GM21717 (cell line): ENCODE data around the gene MCEE.
"Not testable (repeated sequence)": the region's sequence is repeated elsewhere in the genome, so short reads cannot be mapped to it uniquely, and the experiment has no call there.

Source experiments
- ATAC-seq: cut with Tn5 transposase; IDR thresholded peaks from one replicate; pipeline ENCODE4 v1.9.1; 2021; ENCODE audit warnings: mild to moderate bottlenecking, moderate library complexity; ENCODE audit not compliant: unreplicated experiment

Gene MCEE

DNA sequence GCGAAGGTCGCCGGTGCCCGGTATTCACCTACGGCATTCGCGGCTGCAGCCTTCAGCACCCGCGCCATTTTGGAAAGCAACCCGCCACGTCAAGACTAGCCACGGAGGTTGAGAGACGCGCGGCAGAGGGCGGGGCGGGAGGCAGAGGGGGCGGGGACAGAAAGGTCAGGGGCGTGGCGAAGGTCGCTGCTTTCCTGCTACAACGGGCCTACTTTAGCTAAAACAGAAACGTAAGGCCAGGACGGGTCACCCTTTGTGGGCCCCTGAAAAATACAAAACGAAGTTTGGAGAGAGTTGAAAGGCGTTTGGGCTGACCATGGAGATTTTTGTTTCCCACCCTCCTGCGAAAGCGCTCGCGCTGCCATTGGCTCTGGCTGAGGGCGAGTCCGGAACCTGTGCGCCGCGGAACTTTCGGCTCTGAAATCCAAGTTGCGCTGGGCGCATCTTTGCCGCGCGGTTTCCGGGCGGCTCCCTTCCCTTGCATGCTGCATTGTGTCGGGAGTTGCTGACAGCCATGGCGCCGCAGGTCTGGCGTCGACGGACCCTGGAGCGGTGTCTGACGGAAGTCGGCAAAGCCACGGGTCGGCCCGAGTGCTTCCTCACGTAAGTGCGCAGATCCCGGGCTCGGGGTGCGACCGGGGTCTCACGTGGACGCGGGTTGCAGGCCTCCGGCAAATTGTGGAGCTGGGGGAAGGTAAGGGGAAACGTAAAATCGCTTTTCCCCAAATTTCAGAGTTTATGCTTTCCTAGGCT is at the start of gene MCEE, which contains the start of gene MPHOSPH10:
MCEE (minus strand) TSS at position 78 of the 753 bp plus-strand sequence; CDS start at position 68, 10 bp downstream.
MPHOSPH10 (plus strand) TSS at position 483 of the 753 bp plus-strand sequence; CDS start at position 515, 32 bp downstream.
- ATAC-seq: peak; percentile 92

DNA sequence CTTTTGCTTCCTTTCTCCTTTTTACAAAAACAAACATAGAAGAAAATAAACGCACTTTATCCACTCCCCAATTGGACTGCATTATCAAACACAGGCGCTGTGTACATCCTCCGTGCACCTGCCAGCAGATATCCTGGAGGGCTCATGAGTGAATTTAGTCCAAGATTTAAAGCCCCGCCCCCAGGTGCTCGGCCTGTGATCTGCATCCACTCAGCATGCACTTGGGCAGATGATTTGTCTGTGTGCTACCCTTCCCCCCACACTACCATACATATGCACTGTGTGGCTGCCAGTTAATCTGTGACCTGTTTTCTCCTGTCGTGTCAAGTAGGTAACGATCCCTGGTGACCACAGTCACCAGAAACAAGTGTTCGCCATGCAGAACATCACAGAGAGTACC is 48.8 kb upstream of the MCEE start:
- ATAC-seq: not testable (repeated sequence)

DNA sequence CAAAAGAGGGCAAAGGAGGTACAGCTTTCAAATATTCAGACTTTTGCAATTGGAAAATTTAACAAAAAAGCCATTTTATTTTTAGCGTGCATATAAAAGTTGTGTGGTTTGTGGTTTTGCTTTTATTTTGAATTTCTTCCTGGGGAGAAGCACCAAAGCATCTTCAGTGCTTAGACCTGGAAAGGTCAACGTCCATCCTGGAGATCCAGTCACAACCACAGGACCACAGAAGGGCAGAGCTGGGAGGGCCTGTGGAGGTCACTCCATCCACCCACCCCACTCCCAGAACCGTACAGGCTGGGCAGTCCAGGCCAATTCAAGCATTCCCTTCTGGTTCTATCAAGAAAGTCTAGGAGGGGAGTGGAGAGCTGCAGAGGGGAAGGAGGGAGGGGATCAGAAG is 44.2 kb upstream of the MCEE start:
- no peak for ATAC-seq

DNA sequence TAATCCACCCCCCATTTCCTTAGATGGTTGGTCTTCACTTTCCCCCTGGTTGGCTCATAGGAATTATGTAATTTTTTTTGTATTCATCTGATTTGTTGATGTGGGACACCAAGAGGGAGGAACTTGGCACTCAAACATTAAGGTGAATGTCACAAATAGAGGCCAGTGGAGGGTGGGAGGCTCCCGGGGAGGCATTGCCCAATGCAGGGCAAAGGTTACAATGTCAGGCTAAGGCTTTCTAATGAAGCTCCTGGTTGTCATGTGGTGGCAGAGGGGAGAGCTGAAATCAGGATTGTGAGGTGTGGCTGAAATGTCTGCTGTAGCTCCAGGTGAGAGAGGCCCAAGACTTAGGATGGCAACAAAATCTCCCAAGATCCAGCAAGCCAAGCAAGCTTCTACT is 43.1 kb upstream of the MCEE start:
- ATAC-seq: no peak

DNA sequence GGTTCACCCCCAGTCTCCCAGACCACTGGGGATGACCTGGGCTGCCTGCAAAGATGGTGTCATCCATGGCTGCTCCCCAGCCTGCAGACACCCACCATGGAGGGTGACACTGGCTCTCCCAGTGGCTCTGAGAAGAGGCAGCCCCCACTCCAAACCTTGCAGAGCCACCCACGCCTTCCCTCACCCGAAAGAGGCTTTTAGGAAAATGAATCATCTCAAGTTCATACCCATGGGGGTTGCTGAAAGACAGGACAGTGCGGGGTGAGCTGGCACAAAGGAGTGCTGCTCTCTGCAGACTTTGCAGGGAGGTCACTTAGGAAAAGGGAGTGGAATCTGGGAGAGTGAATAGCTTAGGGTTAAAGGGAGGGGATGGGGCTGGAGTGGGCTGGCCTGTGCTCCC is 36.8 kb upstream of the MCEE start:
- ATAC-seq: no peak

DNA sequence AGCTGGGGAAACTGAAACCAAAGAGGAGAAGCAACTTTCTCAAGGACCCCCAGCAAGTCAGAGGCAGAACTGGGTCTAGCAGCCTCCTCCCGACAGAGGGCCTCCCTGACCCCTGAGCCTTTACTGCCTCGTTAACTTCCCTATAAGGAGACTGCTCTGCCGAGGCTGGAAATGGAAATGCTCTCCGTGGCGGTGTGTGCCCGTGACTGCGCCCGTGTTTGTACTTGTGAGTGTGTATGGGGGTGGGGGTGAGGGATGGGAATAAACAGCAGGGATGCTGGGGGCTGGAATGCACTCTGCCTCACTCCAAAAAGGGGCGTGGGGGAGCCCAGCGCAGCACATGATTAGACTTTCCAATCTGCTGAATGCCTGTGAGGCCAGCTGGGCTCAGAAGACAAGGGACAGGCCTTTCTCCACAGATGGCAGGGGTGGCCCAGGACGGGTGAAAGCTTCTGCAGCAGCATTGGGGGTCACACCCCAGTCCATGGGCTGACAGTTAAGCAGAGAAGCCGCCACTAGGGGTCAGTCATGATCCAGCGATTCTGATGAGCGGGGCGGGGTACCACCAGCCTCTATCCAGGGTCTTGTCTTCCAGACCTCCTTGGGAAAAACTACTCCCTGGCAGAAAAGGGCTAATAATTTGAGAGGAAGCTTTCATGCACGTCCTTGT is 27.2 kb upstream of the MCEE start:
- no peak for ATAC-seq

DNA sequence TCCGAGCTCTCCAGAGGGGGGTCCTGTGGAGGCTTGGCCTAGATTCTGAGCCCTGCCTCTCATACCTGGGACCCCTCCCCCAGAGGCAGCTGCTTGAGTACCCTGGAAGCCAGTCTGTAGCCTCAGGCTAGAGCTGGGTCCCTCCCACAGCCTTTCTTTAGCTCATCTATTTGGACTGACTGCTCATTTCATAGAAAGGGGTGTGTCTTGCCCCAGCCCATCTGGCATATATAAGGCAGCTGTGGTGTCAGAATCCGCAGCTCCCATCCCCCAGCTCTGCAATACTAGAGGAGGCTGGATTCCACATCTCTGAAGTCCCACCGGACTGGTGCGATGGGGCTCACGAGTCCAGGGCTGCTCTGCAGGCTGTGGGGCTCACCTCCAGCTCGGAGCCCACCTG is 26.5 kb upstream of the MCEE start:
- ATAC-seq: no peak

DNA sequence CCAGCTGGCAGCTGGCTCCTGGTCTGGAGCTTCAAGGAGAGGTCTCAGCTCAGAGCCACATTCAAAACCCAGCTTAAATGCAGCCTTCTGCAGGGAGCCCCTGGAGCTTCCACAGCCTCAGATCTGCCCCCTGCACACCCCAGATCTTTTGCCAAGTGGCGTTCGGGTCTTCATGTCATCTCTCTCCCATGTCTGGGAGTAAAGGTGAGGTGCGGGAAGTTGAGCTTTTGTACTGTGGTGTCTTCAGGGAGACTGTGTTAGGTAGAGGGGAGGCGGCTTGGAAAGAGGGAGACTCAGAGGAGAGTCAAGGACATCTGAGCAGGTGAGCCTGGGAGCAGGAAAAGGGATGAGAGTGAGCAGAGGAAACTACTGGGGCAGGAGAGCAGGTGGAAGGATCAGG is 25.8 kb upstream of the MCEE start:
- no peak for ATAC-seq

DNA sequence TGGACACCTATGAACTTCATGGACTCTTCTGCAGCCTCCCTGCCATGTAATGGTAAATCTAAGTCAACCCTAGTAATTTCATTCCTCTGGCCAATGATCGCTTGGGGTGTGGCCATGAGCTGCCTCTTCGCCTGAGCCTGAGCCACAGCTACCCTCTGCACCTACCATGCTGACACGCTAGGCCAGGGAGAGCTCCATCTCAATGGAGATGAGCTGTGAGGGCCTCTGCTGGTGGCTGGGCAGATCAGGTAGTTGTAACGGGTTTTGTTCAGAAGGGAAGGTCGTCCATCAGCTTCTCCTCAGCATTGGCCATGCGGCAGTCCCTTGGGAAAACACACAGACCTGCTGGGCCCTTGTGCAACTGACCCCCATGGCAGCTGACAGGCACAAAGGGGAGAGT is 24.8 kb upstream of the MCEE start:
- ATAC-seq: peak; percentile 63

DNA sequence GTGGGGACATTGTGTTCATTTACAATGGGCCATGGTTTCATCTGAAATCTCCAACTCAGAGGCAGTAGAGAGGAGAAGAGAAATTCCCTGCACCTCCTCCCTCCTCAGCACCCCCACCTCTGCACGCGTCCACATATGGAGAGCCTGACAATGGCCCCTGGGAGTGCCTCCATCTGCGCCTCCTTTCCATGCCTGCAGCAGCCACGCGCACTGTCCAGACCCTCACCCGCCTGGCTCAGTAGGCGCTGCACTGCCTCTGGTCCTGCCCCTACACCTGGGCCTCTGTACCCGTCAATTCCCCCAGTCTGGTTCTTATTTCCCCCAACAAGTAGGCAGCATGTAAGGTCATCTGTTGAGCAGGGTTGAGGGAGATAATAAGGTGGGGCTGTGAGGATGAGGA is 24.2 kb upstream of the MCEE start:
- ATAC-seq: no peak

DNA sequence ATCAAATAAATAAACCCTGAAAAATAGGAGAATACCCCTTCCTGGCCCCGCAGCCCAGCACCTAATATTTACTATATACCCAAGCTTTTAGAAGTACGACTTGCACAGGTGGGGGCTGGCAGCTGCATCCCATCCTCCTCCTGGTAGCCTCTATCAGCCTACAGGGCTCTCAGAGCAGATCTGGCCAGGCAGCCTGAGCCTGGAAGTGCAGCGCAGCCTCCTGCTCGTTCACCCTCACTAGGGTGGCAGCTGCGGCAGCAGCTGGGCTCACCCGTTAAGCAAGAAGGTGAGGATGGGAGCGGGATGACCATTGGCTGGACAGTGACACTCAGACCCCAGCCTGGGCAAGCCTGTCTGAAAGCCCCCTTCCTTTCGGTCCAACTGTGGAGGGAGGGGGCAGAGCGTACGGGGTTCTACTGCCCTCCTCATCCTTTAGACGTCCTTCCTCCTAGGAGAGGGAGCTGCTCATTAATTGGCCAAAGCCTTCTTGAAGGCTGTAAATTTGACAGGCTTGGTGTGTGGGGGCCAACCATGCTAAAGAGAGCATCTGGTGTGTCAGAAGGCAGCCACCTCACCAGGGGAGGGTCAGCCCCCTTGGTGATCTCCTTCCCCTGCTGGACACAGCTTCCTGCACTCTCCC is 23.7 kb upstream of the MCEE start:
- no peak for ATAC-seq

DNA sequence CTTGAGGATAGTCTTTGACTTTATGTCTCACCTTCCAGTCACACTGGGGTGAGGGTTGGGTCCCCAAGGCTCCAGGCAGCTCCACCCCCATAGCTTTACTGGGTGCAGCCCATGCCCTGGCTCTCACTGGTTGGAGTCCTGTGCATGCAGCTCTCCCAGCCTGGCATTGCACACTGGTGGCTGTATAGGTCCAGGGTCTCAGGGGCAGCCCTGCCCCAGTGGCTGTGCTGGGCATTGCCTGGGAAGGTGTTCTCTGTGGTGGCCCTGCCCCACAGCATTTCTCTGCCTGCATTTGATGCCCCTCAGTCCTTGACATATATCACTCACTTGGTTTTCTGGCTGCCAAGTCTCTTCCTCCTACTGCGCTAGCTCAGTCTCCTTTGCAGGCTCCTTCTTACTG is 21.6 kb upstream of the MCEE start:
- ATAC-seq: no peak

DNA sequence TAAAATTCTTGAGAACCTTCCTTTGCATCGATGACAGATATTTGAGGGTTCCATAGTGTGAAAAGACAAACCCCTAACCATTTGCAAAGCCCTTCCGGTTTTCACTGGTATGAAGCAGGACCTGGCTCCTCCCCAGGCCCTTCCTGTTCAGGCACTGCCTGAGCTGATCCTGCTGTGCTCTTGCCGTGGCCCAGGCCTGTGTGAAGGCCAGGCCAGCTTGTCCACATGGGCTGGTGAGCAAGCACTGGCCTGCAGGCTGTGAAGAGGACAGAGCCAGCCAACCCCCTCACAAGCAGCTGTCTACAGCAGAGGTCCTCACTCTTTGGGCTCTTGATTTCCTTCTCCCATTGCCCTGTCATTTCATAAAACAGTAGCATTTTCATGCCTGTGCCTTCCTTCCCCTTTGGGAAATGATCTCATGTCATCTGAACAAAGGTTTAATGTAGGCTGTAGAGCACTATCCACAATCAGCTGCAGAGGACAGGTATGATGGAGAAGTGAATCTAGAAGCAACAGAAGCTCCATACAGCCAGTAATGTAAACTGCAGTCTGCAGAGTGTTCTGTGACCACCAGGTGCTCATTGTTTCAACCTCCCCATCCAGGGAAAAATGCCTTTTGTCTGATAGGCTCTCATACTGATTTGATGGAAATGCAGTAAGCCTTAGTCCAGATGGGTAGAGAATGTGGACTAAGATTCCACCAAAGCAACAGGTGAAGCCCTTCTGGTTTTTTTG is 20.2 kb upstream of the MCEE start:
- ATAC-seq: no peak

DNA sequence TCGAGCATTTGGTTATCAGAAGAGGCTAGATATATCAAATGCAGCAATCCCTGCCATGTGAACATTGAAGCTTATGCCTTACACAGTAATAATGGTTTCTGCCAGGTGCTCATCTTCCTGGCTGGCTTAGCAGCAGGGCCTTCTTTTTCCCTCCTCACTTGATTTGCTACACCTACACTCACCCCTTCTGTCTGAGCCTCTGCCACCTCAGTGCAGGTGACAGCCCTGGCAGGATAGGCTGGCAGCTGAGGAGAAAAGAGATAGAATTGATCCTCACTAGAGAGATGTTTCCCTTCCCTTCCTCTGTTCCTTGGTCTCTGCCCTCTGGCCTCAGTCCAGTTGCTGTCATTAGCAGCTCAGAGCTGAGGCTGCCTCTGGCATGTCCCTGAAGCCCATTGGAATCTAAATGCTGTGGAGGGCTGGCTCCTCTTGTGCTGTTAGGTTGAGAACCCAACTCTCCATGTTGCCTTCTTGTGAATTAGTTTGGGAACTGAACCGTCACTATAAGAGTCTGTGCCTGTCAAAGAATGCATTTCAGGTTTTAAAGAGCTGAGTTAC is 18.6 kb upstream of the MCEE start:
- ATAC-seq: no peak

DNA sequence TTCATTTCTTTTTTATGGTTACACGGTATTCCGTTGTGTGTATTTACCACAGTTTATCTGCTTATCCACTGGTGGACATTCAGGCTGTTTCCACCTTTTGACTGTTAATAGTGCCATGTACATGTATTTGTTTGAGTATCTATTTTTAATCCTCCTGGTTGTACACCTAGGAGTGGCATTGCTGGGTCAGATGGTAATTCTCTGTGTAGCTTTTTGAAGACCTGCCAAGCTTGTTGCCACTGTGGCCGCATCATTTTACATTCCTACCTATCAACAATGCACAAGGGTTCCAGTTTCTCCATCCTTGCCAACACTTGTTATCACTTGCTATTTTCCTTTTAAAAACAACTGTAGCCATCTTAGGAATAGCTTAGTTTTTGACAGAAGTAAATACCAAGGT is 13.8 kb upstream of the MCEE start:
- no peak for ATAC-seq

DNA sequence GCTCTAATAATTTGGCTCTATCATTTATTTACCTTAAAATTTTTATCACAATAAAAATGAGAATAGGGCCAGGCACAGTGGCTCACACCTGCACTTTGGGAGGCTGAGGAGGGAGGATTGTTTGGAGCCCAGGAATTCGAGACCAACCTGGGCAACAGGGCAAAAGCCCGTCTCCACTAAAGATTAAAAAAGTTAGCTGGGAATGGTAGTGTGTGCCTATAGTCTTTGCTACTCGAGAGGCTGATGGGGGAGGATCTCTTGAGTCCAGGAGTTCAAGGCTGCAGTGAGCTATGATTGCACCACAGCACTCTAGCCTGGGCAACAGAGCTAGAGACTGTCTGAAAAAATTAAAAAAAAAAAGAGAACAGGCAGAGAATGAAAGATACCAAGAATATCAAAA is 6.1 kb upstream of the MCEE start:
- ATAC-seq: no peak

DNA sequence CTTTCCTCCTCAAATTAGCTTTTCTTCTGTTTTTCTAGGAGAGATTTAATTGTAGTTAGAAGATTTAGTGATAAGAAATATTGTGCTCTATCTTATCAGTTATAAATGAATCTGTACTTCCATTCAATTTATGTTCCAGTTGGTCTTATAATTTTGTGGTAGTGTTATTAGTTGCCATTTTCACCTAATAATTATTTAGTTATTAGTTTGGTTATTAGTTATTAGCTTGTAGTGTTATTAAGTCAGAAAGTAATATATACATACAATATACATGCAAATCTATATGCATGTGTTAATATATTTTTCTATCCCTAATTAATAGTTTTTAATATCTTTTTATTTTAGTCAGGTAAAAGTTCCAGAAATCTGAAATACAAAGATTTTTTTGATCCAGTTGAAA is 3.6 kb upstream of the MCEE start:
- no peak for ATAC-seq

DNA sequence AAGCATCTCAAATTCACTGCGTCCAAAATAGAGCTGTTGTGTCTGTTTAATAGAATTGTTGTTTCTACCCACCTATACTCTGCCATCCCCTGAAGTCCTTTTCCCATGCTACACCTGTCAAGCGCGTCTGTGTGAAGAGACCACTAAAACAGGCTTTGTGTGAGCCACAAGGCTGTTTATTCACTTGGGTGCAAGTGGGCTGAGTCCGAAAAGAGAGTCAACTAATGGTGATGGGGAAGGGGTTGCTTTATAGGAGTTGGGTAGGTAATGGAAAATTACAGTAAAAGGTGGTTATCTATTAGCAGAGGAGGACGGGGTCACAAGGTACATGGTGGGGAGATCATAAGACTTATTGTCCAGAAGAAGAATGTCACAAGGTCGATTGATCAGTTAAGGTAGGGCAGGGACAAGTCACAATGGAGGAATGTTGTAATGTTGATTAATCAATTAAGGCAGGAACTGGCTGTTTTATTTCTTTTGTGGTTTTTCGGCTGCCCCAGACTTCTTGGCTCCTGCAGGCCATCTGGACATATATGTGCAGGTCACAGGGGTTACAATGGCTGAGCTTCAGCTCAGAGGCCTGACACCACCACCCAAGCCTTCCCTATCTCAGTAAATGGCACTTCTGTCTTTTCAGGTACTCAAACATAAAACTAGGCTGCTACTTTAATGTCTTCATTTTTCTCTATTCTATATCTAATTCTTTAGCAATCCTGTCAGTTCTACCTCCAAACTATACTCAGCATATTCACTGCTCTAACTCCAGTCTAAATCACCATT is 1.5 kb upstream of the MCEE start:
- ATAC-seq: not testable (repeated sequence)

DNA sequence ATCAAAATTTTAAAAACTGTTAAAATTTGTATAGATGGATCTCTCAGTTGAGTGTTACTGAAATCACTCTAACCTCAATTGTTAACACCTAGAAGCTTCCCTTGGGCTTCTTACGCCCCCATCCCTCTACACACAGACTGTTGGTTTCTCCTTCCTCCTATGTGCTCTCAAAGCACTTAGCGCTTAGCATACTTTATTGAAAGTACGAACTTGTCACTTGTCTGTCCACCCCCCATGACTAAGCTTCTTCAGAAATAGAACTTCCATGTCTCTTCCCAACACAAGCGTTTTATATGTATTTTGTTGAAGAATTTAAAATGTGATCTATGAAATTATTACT is 846 bp upstream of the MCEE start:
- no peak for ATAC-seq

DNA sequence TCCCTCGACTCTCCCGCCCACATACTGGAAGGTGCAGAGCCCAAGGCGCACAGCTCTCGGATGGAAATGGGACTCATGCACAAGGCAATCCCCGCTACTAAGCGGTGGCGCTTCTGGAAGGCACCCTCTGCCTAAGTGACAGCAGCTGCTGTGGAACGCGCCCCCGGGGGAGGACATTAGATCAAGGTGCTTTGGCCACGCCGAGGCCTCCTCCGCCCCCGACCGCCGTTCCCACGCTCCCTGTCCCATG is 202 bp downstream of the MCEE start:
- peak; percentile 46 for ATAC-seq
